NB4 (cell line): ENCODE results near the gene DCC.

Experiments used
- CTCF ChIP-seq: IDR thresholded peaks from one replicate; pipeline ENCODE4 v1.5.1; 2012; ENCODE audit warnings: low read depth, low read length
- POLR2A ChIP-seq: IDR thresholded peaks from 2 replicates; pipeline ENCODE4 v1.6.1; 2011; ENCODE audit warnings: mild to moderate bottlenecking; ENCODE audit not compliant: insufficient read length; ENCODE audit errors: extremely low read depth

- TF ChIP-seq POLR2A: no peak
- no peak for TF ChIP-seq CTCF
Observed at GRCh38 chr18:53467756-53468155, 1127.8 kb downstream of the DCC start.
